ENCODE measurements around the gene PRPF4.

DNA sequence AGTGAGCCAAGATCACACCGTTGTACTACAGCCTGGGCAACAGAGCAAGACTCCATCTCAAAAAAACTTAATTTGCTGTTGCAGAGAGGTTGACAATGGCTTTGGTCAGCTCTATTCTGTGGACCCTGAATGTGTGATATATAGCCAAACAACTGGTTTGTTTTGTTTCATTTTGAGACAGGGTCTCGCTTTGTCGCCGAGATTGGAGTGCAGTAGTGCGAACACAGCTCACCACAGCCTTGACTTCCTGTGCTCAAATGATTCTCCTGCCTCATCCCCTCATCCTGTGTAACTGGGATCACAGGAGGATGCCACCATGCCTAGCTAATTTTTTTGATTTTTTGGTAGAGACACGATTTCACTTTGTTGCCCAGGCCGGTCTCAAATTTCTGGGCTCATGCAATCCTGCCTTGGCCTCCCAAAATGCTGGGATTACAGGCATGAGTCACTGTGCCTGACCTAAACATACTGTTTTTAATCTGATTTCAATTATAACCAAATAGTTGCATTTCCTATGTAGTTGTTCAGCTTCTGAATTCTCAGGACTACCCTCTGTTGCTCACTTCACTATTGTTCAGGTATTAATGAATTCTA lies 17.9 kb downstream of the PRPF4 start:
- TF ChIP-seq, protein P1, sequence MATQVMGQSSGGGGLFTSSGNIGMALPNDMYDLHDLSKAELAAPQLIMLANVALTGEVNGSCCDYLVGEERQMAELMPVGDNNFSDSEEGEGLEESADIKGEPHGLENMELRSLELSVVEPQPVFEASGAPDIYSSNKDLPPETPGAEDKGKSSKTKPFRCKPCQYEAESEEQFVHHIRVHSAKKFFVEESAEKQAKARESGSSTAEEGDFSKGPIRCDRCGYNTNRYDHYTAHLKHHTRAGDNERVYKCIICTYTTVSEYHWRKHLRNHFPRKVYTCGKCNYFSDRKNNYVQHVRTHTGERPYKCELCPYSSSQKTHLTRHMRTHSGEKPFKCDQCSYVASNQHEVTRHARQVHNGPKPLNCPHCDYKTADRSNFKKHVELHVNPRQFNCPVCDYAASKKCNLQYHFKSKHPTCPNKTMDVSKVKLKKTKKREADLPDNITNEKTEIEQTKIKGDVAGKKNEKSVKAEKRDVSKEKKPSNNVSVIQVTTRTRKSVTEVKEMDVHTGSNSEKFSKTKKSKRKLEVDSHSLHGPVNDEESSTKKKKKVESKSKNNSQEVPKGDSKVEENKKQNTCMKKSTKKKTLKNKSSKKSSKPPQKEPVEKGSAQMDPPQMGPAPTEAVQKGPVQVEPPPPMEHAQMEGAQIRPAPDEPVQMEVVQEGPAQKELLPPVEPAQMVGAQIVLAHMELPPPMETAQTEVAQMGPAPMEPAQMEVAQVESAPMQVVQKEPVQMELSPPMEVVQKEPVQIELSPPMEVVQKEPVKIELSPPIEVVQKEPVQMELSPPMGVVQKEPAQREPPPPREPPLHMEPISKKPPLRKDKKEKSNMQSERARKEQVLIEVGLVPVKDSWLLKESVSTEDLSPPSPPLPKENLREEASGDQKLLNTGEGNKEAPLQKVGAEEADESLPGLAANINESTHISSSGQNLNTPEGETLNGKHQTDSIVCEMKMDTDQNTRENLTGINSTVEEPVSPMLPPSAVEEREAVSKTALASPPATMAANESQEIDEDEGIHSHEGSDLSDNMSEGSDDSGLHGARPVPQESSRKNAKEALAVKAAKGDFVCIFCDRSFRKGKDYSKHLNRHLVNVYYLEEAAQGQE (IDR thresholded peaks at IDR 0.05), result no peak
- no peak for TF ChIP-seq EP300 (IDR thresholded peaks at IDR 0.05)
